Dendritic cell treated with granulocyte-macrophage colony-stimulating factor and Interleukin-4, amounts not matched to agents 40 ng/mL and 50 ng/mL, for 4 days (primary cell): ENCODE data around the gene TMEM231.
"Not testable (repeated sequence)": the region's sequence is repeated elsewhere in the genome, so short reads cannot be mapped to it uniquely, and the experiment has no call there.

ENCODE experiments used
- H3K27ac Mint-ChIP-seq: one replicate; pipeline ENCODE4 v1.8.0; 2022; ENCODE audit warnings: mild to moderate bottlenecking, mixed read lengths
- H3K27me3 Mint-ChIP-seq: one replicate; pipeline ENCODE4 v1.8.0; 2022; ENCODE audit warnings: mild to moderate bottlenecking, mixed read lengths
- H3K36me3 Mint-ChIP-seq: one replicate; pipeline ENCODE4 v1.8.0; 2022; ENCODE audit warnings: low read depth, mixed read lengths
- H3K4me1 Mint-ChIP-seq: one replicate; pipeline ENCODE4 v1.8.0; 2022; ENCODE audit warnings: low read depth, mixed read lengths
- H3K4me3 Mint-ChIP-seq: one replicate; pipeline ENCODE4 v1.8.0; 2022; ENCODE audit warnings: mild to moderate bottlenecking, moderate library complexity, mixed read lengths
- H3K9me3 Mint-ChIP-seq: one replicate; pipeline ENCODE4 v1.8.0; 2022; ENCODE audit warnings: mixed read lengths
- intact Hi-C: fragments of 100-400 bp; cut with micrococcal nuclease; formaldehyde crosslinking; loops from one replicate; pipeline ENCODE4 v1.15.0; 2022

The TMEM231 gene

DNA sequence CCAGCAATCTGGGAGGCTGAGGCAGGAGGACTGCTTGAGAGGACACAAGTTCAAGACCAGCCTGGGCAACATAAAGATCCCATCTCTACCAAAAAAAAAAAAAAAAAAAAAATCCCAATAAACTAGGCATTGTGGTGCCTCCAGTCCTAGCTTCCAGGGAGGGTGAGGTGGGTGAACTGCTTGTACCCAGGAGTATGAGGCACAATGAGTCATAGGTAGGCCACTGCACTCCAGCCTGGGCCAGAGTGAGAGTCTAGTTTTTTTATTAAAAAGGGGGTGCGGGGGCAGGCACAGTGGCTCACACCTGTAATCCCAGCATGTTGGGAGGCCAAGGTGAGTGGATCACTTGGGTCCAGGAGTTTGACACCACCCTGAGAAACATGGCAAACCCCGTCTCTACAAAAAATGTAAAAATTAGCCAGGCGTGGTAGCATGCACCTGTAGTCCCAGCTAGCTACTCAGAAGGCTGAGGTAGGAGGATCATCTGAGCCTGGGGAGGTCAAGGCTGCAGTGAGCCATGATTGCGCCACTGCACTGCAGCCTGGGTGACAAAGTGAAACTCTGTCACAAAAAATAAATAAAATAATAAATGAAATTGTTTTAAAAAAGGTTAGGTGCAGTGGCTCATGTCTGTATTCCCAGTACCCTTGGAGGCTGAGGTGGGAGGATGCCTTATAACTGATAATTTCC is 53.0 kb downstream of the TMEM231 start:
- intact Hi-C loops: no loop called here
- Mint-ChIP-seq H3K4me1 (peaks cover 13% of the 10 kb centered on the region), H3K36me3 (no peaks in the 10 kb centered on the region), H3K27me3 (peaks cover 7% of the 10 kb centered on the region), H3K27ac (no peak overlapping the region), H3K9me3 (no peaks in the 10 kb centered on the region), H3K4me3 (no peak overlapping the region)

DNA sequence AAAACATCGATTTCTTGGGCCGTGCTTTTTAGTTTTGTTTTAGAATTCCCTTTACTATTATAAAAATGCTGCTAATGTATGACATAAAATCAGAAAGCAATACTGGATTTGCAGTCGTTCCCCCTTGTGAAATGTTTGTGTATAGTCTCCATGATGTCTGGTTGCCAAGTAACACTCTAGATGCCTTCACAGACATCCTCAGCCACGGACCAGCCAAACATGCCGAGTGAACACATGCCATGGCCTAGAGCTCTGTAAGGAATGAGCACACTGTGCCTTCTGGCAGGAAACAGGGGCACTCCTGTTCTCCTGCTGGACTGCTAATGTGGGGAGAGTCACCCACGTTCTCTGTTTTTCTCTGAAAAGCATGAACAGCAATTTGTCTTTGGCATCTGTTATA is 54.2 kb downstream of the TMEM231 start:
- H3K4me3 Mint-ChIP-seq, intact Hi-C loops, H3K9me3 Mint-ChIP-seq, H3K36me3 Mint-ChIP-seq, H3K27ac Mint-ChIP-seq: not testable (repeated sequence)
- H3K27me3 Mint-ChIP-seq: peaks cover 19% of the 10 kb centered on the region
- H3K4me1 Mint-ChIP-seq: peaks cover 11% of the 10 kb centered on the region

DNA sequence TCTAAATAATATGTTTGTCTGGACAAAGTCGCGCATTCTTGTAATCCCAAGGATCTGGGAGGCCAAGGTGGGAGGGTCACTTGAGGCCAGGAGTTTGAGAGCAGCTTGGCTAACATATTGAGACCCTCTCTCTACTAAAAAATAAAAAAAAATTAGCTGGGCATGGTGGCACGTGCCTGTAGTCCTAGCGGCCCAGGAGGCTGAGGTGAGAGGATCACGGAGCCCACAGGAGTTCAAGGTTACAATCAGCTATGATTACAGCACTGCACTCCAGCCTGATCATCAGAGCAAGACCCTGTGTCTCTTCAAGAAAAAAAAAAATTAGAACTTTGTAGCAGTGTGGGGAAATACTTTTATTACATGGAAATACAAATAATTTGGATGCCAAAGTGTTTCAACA is 54.7 kb downstream of the TMEM231 start:
- Mint-ChIP-seq H3K27me3 (peaks cover 23% of the 10 kb centered on the region), H3K9me3 (no peaks in the 10 kb centered on the region), H3K4me1 (peaks cover 6% of the 10 kb centered on the region), H3K36me3 (no peaks in the 10 kb centered on the region), H3K27ac (no peak overlapping the region), H3K4me3 (no peak overlapping the region)
- intact Hi-C loops: no loop called here

DNA sequence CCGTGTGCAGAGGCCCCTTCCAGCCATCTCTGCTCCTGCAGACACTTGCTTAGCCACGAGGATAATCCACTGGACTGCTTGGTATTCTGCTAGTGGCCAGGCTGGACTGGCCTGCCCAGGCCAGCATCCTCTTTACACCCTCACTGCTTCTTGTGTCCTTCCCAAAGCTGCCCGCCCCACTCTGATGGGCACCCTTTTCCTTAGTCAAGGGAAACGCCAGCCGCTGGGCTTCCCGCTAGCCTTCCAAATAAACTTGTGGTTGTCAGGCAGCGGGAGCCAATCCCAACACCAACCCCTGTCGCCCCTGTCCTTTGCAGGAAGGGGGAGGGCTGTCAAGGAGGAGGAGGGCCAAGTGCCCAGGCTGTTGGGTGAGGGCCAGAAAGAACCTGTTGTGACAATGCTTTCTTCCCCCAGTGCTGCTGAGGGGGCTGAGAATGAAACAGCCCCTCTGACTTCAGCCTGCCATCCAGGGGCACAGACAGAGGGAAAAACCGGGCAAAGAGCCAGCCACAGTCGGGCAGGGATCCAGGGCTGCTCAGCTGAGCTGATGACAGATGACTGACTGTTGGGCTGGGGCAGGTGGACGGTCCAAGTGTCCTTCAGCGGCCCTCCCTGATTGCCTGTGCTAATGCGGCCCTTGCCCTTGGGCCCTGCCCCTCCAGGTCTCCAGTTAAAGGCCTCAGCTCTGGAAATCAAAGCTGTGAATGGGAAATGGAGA is 57.3 kb downstream of the TMEM231 start:
- H3K36me3 Mint-ChIP-seq, H3K9me3 Mint-ChIP-seq, intact Hi-C loops, H3K4me1 Mint-ChIP-seq, H3K4me3 Mint-ChIP-seq, H3K27ac Mint-ChIP-seq: not testable (repeated sequence)
- H3K27me3 Mint-ChIP-seq: peaks cover 47% of the 10 kb centered on the region

DNA sequence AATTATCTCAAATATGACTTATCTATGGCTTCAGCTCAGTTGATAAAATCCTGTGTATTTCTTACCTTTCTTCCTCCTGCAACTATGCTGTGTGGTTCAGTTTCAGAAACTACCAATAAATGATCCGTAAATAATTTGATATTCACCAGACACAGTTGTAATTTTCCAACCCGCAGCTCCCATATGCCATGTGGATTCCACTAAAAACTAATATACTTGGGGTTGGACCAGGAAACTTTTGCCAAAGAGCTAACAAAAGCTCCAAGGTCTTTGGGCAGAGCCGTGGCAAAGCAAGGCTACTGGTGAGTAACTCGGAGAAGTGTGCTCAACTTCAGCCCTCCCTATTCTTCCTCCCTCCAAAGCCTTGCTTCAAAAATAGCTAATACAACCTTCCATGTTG is 58.5 kb downstream of the TMEM231 start:
- H3K9me3 Mint-ChIP-seq: no peaks in the 10 kb centered on the region
- intact Hi-C loops: no loop called here
- no peak overlapping the region for H3K4me3 Mint-ChIP-seq
- no peaks in the 10 kb centered on the region for H3K36me3 Mint-ChIP-seq
- no peak overlapping the region for H3K27ac Mint-ChIP-seq
- peaks cover 57% of the 10 kb centered on the region for H3K27me3 Mint-ChIP-seq
- H3K4me1 Mint-ChIP-seq: peaks cover 8% of the 10 kb centered on the region

DNA sequence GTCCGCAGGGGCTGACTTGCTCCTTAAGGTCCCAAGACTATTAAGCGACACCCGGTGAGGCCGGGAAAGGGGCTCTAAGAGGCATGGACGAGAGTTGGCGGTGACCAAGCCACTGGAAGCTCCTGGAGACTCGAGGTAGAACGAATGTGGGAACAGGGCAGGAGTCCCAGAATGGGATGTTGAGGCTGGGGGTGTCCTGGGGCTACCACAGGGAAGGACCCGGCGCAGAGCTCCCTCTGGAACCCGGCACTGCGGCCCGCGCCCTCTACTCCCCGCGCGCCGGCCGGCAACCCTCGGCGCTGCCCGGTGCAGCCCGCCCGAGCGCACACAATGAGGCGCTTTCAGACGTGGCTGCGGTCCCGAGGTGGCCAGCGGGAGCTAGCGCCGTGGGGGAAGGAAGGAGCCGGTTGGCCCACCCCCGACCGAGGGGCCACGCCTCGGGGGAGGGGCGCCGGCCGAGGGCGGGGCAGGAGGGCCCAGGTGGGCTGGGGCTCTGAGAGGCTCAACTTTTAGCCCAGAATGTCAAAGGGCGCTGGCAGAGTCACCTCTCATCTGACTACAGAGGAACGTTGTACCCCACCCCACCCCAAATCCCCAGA is 60.9 kb downstream of the TMEM231 start, which contains the start of gene CHST6:
CHST6 (minus strand) TSS at position 366 of the 599 bp plus-strand sequence. CDS start 15,613 bp downstream, outside the sequence.
- peaks cover 8% of the 10 kb centered on the region for H3K4me1 Mint-ChIP-seq
- H3K9me3 Mint-ChIP-seq: no peaks in the 10 kb centered on the region
- H3K36me3 Mint-ChIP-seq: no peaks in the 10 kb centered on the region
- intact Hi-C loops: no loop called here
- H3K4me3 Mint-ChIP-seq: peak within 1 kb of the TSS; percentile 26
- H3K27ac Mint-ChIP-seq: no peak within 1 kb of the TSS
- H3K27me3 Mint-ChIP-seq: peaks cover 61% of the 10 kb centered on the region

DNA sequence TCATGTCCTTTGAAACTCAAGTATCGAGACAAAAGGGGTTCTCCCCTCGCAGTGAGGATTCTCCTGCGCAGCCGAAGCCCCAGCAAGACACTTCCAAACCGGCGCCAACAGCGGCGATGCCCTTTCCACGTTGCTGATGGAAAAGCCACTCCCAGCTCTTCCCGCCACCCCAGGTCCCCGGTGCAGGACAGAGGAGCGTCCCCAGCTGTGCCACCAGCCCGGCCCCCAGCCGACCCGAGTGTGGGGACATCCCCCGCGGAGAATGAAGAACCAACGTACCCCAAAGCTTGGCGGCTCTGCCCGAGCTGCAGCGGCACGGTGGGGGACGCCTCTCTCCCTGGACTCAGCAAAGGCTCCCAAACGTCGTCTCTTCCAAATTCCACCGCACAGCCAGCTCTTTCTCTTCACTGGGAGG is 61.4 kb downstream of the TMEM231 start:
- peaks cover 8% of the 10 kb centered on the region for H3K4me1 Mint-ChIP-seq
- peak overlapping the region; percentile 26 for H3K4me3 Mint-ChIP-seq
- H3K27me3 Mint-ChIP-seq: peaks cover 61% of the 10 kb centered on the region
- no peak overlapping the region for H3K27ac Mint-ChIP-seq
- no peaks in the 10 kb centered on the region for H3K36me3 Mint-ChIP-seq
- H3K9me3 Mint-ChIP-seq: no peaks in the 10 kb centered on the region
- intact Hi-C loops: no loop called here

DNA sequence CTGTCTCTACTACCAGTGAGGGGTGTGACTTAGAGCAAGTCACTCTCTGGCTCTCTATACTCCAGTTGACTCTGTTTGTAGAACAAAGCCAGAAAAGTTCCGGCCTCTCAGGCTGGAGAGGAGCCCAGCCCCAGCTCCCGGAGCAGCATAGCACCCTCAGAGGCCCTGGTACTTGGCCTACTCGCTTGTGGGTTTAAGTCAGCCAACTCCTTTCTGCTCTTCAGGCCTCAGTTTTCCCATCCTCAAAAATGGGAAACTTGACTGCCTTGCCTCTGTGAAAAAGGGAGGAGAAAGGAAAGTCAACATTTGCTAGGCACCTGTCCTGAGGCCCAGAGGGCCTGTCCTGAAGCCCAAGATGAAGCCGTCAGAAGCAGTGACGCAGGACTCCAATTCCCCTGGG is 61.9 kb downstream of the TMEM231 start:
- H3K4me1 Mint-ChIP-seq: peaks cover 8% of the 10 kb centered on the region
- no peak overlapping the region for H3K27ac Mint-ChIP-seq
- H3K36me3 Mint-ChIP-seq: no peaks in the 10 kb centered on the region
- no peaks in the 10 kb centered on the region for H3K9me3 Mint-ChIP-seq
- intact Hi-C loops: no loop called here
- H3K27me3 Mint-ChIP-seq: peaks cover 61% of the 10 kb centered on the region
- no peak overlapping the region for H3K4me3 Mint-ChIP-seq

DNA sequence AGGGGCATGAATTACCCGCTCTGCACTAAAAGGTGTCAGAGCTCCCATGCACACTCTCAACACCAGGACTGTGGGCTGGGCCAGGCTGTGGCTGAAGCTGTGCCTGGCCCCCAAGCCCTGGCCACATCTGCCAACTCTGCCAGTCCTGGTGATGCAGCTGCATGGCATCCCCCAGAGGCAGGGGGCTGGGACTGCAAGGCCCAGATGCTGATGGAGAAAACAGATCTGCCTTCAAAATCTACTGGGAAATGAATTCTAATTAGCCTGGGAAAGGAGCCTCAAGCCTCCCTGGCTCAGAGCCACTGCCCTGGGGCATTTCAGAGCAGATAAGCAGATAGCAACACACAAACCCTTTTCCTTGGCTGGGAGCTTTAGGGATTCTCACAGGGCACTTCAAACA is 64.2 kb downstream of the TMEM231 start:
- Mint-ChIP-seq H3K27ac (no peak overlapping the region), H3K4me3 (no peak overlapping the region)

DNA sequence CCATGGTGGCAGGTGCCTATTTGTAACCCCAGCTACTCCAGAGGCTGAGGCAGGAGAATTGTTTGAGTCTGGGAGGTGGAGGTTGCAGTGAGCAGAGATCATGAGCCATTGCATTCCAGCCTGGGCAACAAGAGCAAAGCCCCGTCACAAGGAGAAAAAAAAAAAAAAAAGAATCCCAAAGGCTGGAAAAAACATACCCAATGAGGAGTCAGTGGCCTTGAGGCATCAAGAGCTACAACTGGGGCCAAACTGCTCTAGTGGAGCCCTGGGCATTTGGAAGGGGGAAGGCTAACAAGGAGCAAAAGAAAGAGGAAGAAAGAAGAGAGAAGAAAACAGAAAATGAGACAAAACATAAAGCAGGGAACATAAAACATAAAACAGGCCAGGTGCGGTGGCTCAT is 67.7 kb downstream of the TMEM231 start:
- intact Hi-C loops: no loop called here
- Mint-ChIP-seq H3K9me3 (no peaks in the 10 kb centered on the region), H3K4me1 (peaks cover 6% of the 10 kb centered on the region), H3K27me3 (peaks cover 18% of the 10 kb centered on the region), H3K4me3 (no peak overlapping the region), H3K36me3 (no peaks in the 10 kb centered on the region), H3K27ac (no peak overlapping the region)

More for the DNA sequence above, 64.2 kb downstream of the TMEM231 start:
- Mint-ChIP-seq H3K27me3 (peaks cover 46% of the 10 kb centered on the region), H3K9me3 (no peaks in the 10 kb centered on the region), H3K4me1 (peaks cover 14% of the 10 kb centered on the region), H3K36me3 (no peaks in the 10 kb centered on the region)
- intact Hi-C loops: no loop called here
